AG04450 (cell line): Measurements from ENCODE around the gene IFITM5. TPM values are rescaled to one million over a fixed set of nuclear protein-coding genes. Genes with fewer than 3 reads are reported as not detected.
"Not testable (repeated sequence)": the region's sequence is repeated elsewhere in the genome, so short reads cannot be mapped to it uniquely, and the experiment has no call there.

ENCODE experiments used
- CTCF ChIA-PET: fragments of 300-600, 350-600 bp; formaldehyde crosslinking; extraction: SDS; loops from one replicate; lab custom pipeline; 2022; ENCODE audit warnings: antibody characterized with exemption, inconsistent platforms; lab: Charles Lee
- POLR2A ChIA-PET: fragments of 350-600 bp; formaldehyde crosslinking; extraction: SDS; loops from one replicate; lab custom pipeline; 2021; ENCODE audit warnings: antibody characterized with exemption, inconsistent platforms; lab: Yijun Ruan, JAX
- DNase-seq: peaks from one replicate; pipeline ENCODE4 v3.0.0-alpha.2; 2011; ENCODE audit warnings: low read depth, low spot score
- H3K27ac ChIP-seq: one replicate; pipeline ENCODE4 v1.5.1; 2012; ENCODE audit warnings: low read depth, low read length, control low read depth
- H3K27me3 ChIP-seq: one replicate; pipeline ENCODE4 v1.6.0; 2012; ENCODE audit warnings: low read length; ENCODE audit not compliant: control insufficient read depth, insufficient read depth
- H3K4me3 ChIP-seq: 2 replicates; pipeline ENCODE4 v1.5.1; 2011; ENCODE audit warnings: mild to moderate bottlenecking, low read depth, low read length, control low read depth
- H3K9me3 ChIP-seq: 2 replicates; pipeline ENCODE4 v1.5.1; 2012; ENCODE audit warnings: low read length; ENCODE audit not compliant: control insufficient read depth, insufficient read depth
- polyA plus RNA-seq: library from polyadenylated mRNA; depleted of rRNA; stranded (reverse); fragments of >200 nt; gene quantifications from 2 replicates; pipeline ENCODE4 v1.2.3, GENCODE V29; 2011
- TF ChIP-seq, protein P1 (sequence below): IDR thresholded peaks from 2 replicates; pipeline ENCODE4 v1.5.1; 2011; ENCODE audit warnings: low read depth, low read length, control low read depth, inconsistent platforms

Gene IFITM5
- polyA plus RNA-seq, 1 experiment: not detected

GRCh38 chr11:324156-324555 is 24.8 kb upstream of the IFITM5 start:
- H3K27ac ChIP-seq: no peak overlapping the region
- no peaks in the 10 kb centered on the region for H3K27me3 ChIP-seq
- TF ChIP-seq, protein P1, sequence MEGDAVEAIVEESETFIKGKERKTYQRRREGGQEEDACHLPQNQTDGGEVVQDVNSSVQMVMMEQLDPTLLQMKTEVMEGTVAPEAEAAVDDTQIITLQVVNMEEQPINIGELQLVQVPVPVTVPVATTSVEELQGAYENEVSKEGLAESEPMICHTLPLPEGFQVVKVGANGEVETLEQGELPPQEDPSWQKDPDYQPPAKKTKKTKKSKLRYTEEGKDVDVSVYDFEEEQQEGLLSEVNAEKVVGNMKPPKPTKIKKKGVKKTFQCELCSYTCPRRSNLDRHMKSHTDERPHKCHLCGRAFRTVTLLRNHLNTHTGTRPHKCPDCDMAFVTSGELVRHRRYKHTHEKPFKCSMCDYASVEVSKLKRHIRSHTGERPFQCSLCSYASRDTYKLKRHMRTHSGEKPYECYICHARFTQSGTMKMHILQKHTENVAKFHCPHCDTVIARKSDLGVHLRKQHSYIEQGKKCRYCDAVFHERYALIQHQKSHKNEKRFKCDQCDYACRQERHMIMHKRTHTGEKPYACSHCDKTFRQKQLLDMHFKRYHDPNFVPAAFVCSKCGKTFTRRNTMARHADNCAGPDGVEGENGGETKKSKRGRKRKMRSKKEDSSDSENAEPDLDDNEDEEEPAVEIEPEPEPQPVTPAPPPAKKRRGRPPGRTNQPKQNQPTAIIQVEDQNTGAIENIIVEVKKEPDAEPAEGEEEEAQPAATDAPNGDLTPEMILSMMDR: no peak
- H3K4me3 ChIP-seq: no peak overlapping the region
- POLR2A ChIA-PET: interaction anchor here (1.0 kb wide), 1 partner anchor 32 kb away, joined by 4 read pairs; no protein-coding TSS in a partner anchor
- no peaks in the 10 kb centered on the region for H3K9me3 ChIP-seq
- no peak for DNase-seq
- CTCF ChIA-PET: no interaction called here

DNA sequence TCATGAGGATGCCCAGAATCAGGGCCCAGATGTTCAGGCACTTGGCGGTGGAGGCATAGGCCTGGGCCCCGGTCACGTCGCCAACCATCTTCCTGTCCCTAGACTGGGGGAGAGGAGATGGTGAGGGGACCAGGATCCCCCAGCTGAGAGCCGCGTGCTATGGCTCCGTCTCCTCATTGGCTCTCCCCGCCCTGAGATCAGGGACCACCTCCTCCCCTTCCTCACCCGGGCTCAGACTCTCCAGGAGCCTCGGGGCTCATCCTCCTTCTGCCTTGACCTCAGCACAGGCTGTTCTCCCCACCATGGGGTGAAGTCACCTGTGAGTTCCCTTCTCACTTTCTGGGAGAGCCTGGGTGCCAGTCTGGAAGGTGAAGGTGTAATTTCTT is 20.6 kb upstream of the IFITM5 start:
- H3K9me3 ChIP-seq, POLR2A ChIA-PET, H3K27me3 ChIP-seq, DNase-seq, CTCF ChIA-PET: not testable (repeated sequence)
- H3K27ac ChIP-seq: peak overlapping the region; percentile 31
- peak overlapping the region; percentile 84 for H3K4me3 ChIP-seq

DNA sequence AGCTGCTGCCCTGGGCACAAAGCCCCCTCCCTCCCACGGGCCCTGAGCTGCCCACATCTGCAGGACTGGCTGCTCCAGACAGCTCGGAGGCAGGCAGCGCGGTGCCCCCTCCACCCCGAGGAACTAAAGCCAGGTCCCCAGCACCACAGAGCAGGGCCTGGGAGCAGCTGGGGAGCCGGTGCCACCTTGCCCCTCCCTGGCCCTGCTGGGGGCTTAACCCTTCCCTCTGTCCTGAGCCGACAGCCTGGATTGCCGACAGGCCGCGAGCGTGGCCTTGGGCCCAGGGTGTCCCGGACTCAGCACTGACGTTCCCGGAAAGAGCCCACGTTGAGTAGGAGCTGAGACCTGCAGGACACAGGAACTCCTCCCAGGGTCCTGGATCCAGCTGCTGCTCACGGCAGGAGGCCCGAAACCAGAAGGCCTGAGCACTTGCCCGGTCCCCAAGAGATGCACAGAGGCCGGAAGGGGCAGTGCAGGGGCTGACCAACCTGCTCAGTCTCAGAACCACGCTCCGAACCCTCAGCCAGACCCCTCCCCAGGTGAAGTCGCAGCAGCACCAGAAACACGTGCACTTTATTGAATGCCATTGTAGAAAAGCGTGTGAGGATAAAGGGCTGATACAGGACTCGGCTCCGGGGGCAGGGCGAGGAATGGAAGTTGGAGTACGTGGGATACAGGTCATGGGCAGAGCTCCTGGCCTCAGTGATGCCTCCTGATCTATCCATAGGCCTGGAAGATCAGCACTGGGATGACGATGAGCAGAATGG is 20.0 kb upstream of the IFITM5 start:
- Histone ChIP-seq H3K4me3 (peak overlapping the region; percentile 77), H3K27ac (peak overlapping the region; percentile 31)
- H3K27me3 ChIP-seq, DNase-seq, CTCF ChIA-PET, POLR2A ChIA-PET, H3K9me3 ChIP-seq: not testable (repeated sequence)

GRCh38 chr11:318405-319120 is 19.2 kb upstream of the IFITM5 start:
- DNase-seq, POLR2A ChIA-PET, CTCF ChIA-PET, H3K27ac ChIP-seq, H3K9me3 ChIP-seq, H3K27me3 ChIP-seq: not testable (repeated sequence)
- peak overlapping the region; percentile 60 for H3K4me3 ChIP-seq

GRCh38 chr11:317668-318404 is 18.5 kb upstream of the IFITM5 start:
- CTCF ChIA-PET: interaction anchor here (1.0 to 1.4 kb wide), 4 partner anchors 12 to 201 kb away, joined by 3 to 6 read pairs (median 4); no protein-coding TSS in a partner anchor
- H3K27me3 ChIP-seq, H3K27ac ChIP-seq, DNase-seq, POLR2A ChIA-PET, H3K9me3 ChIP-seq: not testable (repeated sequence)
- peak overlapping the region; percentile 45 for H3K4me3 ChIP-seq

DNA sequence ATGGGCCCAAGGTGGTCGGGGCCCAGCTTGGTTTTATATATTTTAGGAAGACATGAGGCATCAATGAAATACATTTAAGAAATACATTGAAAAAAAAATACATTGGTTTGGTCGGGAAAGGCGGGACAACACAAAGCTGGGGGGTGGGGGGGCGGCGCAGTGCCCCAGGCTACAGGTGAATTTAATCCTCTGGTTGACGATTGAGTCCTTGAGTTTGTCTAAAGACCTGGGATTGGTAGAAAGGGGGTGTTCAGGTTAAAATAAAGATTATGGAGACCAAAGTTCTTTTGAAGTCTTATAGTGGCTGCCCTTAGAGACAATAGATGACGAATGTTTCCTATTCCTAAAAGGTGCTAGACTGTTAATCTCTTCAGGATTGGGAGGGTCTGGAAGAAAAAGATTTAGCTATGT is 17.6 kb upstream of the IFITM5 start:
- ChIA-PET POLR2A (interaction anchor here (2.0 kb wide), 1 partner anchor 39 kb away, joined by 8 read pairs; no protein-coding TSS in a partner anchor), CTCF (interaction anchor here (1.0 to 1.4 kb wide), 4 partner anchors 11 to 202 kb away, joined by 3 to 6 read pairs (median 4); no protein-coding TSS in a partner anchor)
- no peak overlapping the region for H3K4me3 ChIP-seq

More for the DNA sequence above, 17.6 kb upstream of the IFITM5 start:
- TF ChIP-seq, protein P1: no peak
- DNase-seq: no peak
- H3K9me3 ChIP-seq: peaks cover 7% of the 10 kb centered on the region; the same call in 1 of the 2 replicates
- H3K27ac ChIP-seq: no peak overlapping the region
- H3K27me3 ChIP-seq: no peaks in the 10 kb centered on the region
